ENCODE measurements around the gene BICC1.

Gene BICC1

DNA sequence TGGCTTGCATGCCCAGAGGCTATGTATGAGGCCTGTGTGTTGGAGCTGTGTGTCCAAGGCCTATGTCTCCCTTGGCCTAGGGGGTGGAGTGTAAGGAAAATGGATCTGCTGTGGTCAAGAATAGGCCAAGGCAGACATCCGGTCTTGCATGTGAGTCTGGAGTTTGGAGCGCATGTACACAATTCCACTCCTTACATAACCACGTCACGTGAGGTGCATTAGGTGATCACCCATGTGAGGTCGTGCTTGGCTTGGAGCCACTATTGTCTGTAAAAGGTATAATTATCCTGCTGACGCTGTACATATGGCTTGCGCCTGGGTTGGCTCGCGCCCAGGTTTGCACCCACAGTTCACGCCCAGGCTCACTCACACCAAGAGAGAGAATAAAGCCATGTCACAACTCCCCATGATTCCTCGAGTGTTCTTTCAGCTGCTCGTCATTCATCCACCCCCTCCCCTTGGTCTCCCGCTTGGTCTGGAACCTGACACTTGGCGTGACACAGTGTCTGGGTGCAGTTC, 105.5 kb downstream of the BICC1 start:
- no peak overlapping the region for H3K4me3 ChIP-seq (ENCODE audit: severe bottlenecking)
- no peak for ATAC-seq (ENCODE audit: low read depth)
- H3K27ac ChIP-seq (ENCODE audit: poor library complexity, severe bottlenecking), result no peak overlapping the region
- no peaks in the 10 kb centered on the region for H3K36me3 ChIP-seq (ENCODE audit: low read depth)
- H3K9me3 ChIP-seq (ENCODE audit: severe bottlenecking), result no peaks in the 10 kb centered on the region
- no peaks in the 10 kb centered on the region for H3K4me1 ChIP-seq (ENCODE audit: insufficient read depth, poor library complexity, severe bottlenecking)
- TF ChIP-seq, protein P1, sequence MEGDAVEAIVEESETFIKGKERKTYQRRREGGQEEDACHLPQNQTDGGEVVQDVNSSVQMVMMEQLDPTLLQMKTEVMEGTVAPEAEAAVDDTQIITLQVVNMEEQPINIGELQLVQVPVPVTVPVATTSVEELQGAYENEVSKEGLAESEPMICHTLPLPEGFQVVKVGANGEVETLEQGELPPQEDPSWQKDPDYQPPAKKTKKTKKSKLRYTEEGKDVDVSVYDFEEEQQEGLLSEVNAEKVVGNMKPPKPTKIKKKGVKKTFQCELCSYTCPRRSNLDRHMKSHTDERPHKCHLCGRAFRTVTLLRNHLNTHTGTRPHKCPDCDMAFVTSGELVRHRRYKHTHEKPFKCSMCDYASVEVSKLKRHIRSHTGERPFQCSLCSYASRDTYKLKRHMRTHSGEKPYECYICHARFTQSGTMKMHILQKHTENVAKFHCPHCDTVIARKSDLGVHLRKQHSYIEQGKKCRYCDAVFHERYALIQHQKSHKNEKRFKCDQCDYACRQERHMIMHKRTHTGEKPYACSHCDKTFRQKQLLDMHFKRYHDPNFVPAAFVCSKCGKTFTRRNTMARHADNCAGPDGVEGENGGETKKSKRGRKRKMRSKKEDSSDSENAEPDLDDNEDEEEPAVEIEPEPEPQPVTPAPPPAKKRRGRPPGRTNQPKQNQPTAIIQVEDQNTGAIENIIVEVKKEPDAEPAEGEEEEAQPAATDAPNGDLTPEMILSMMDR (IDR thresholded peaks at IDR 0.05; ENCODE audit: poor library complexity, severe bottlenecking), result no peak
- no peak for DNase-seq (ENCODE audit: low spot score)
- no peaks in the 10 kb centered on the region for H3K27me3 ChIP-seq (ENCODE audit: insufficient read depth, poor library complexity, severe bottlenecking)

DNA sequence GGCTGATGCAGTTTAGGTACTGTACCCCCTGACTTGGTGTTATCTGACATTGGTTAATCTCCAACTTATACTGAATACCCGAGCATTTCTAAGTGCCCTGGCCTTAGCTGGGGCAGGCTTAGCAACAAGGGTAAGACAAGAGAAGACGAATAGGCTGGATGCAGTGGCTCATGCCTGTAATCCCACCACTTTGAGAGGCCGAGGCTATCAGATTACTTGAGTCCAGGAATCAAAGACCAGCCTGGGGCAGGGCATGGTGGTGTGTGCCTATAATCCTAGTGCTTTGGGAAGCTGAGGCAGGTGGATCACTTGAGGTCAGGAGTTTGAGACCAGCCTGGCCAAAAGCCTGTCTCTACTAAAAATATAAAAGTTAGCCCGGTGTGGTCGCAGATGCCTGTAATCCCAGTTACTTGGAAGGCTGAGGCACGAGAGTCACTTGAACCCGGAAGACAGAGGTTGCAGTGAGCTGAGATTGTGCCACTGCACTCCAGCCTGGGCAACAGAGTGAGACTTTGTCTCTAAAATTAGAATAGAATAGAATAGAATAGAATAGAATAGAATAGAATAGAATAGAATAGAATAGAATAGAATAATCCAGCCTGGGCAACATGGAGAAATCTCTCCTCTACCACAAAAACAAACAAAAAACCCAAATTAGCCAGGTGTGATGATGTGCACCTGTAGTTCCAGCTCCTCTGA, 108.9 kb downstream of the BICC1 start:
- no peak overlapping the region for H3K27ac ChIP-seq (ENCODE audit: poor library complexity, severe bottlenecking)
- DNase-seq (ENCODE audit: low spot score), result no peak
- peaks cover 10% of the 10 kb centered on the region for H3K4me1 ChIP-seq (ENCODE audit: insufficient read depth, poor library complexity, severe bottlenecking)
- H3K27me3 ChIP-seq (ENCODE audit: insufficient read depth, poor library complexity, severe bottlenecking), result no peaks in the 10 kb centered on the region
- no peaks in the 10 kb centered on the region for H3K9me3 ChIP-seq (ENCODE audit: severe bottlenecking)
- H3K4me3 ChIP-seq (ENCODE audit: severe bottlenecking), result no peak overlapping the region
- TF ChIP-seq, protein P1 (IDR thresholded peaks at IDR 0.05; ENCODE audit: poor library complexity, severe bottlenecking), result no peak
- no peak for ATAC-seq (ENCODE audit: low read depth)
- no peaks in the 10 kb centered on the region for H3K36me3 ChIP-seq (ENCODE audit: low read depth)

DNA sequence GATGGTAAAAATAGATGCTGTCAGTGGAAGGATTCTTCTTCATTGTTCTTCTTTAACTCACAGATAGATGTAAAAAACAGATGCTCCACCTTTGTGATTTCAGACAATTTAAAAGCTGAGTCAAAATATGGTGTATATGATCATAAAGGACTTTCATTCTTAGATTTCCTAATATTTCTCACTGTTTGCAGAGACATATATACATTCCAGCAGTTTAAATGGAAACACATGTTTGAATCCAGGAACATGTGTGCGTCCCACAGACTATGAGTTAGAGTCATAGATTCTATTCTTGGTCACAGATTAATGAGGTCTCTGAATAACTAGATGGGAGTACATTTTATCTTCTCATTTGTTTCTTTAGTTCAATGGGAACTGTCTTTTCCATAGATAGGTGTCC, 109.6 kb downstream of the BICC1 start:
- DNase-seq (ENCODE audit: low spot score), result no peak
- no peak overlapping the region for H3K4me3 ChIP-seq (ENCODE audit: severe bottlenecking)
- no peaks in the 10 kb centered on the region for H3K9me3 ChIP-seq (ENCODE audit: severe bottlenecking)
- ATAC-seq (ENCODE audit: low read depth), result no peak
- no peak overlapping the region for H3K27ac ChIP-seq (ENCODE audit: poor library complexity, severe bottlenecking)
- peaks cover 10% of the 10 kb centered on the region for H3K4me1 ChIP-seq (ENCODE audit: insufficient read depth, poor library complexity, severe bottlenecking)
- H3K36me3 ChIP-seq (ENCODE audit: low read depth), result no peaks in the 10 kb centered on the region
- no peaks in the 10 kb centered on the region for H3K27me3 ChIP-seq (ENCODE audit: insufficient read depth, poor library complexity, severe bottlenecking)
- TF ChIP-seq, protein P1 (IDR thresholded peaks at IDR 0.05; ENCODE audit: poor library complexity, severe bottlenecking), result no peak

DNA sequence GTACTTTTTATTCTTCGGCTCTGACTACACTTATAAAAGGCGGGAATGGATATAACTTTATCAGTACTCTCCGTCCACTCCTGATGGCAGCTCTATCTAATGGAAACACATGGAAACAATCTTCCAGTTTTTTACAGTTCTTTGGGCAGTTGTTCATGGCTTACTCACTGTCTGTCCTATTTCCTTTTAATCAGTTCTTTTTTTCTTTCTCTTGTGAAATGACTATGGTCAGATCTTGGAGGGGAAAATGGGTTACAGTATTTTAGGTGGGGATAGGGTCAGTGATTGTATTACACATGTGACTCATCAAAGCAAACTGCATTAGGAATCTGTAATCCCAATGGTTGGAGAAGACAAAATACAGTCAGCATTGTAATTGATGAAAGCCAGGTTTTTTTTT, 112.4 kb downstream of the BICC1 start:
- Histone ChIP-seq H3K4me3 (ENCODE audit: severe bottlenecking) (no peak overlapping the region), H3K36me3 (ENCODE audit: low read depth) (no peaks in the 10 kb centered on the region), H3K4me1 (ENCODE audit: insufficient read depth, poor library complexity, severe bottlenecking) (peaks cover 10% of the 10 kb centered on the region), H3K9me3 (ENCODE audit: severe bottlenecking) (no peaks in the 10 kb centered on the region), H3K27ac (ENCODE audit: poor library complexity, severe bottlenecking) (peak overlapping the region; percentile 85), H3K27me3 (ENCODE audit: insufficient read depth, poor library complexity, severe bottlenecking) (no peaks in the 10 kb centered on the region)
- ATAC-seq (ENCODE audit: low read depth) (peak; percentile 83), DNase-seq (ENCODE audit: low spot score) (no peak)
- TF ChIP-seq, protein P1 (IDR thresholded peaks at IDR 0.05; ENCODE audit: poor library complexity, severe bottlenecking), result no peak

DNA sequence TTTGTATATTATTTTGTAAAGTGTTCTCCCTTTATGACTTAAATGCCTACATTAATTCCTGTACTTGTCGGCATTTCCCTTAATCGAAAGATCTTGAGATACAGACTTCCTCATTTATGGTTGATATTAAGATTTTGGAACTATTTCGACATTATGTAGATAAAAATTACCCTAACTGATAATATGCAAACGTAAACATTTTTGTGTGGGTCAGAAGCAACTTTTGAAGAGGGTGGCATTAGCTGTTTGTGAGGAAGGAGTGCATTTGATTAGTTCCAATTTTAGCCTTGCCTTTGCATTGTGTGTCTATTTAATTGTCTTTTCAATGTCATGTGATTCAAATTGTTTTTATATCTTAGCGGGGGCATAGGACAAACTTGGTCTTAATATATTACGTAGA, 114.7 kb downstream of the BICC1 start:
- no peak for ATAC-seq (ENCODE audit: low read depth)
- H3K27ac ChIP-seq (ENCODE audit: poor library complexity, severe bottlenecking), result no peak overlapping the region
- no peaks in the 10 kb centered on the region for H3K27me3 ChIP-seq (ENCODE audit: insufficient read depth, poor library complexity, severe bottlenecking)
- TF ChIP-seq, protein P1 (IDR thresholded peaks at IDR 0.05; ENCODE audit: poor library complexity, severe bottlenecking), result no peak
- no peak overlapping the region for H3K4me3 ChIP-seq (ENCODE audit: severe bottlenecking)
- no peaks in the 10 kb centered on the region for H3K9me3 ChIP-seq (ENCODE audit: severe bottlenecking)
- DNase-seq (ENCODE audit: low spot score), result no peak
- no peaks in the 10 kb centered on the region for H3K36me3 ChIP-seq (ENCODE audit: low read depth)
- peaks cover 10% of the 10 kb centered on the region for H3K4me1 ChIP-seq (ENCODE audit: insufficient read depth, poor library complexity, severe bottlenecking)
